Measurements from ENCODE around the gene CPVL. TPM values are rescaled to one million over a fixed set of nuclear protein-coding genes. Genes with fewer than 3 reads are reported as not detected.
A peak's percentile ranks its signal among the peaks of the same experiment; 100 is the strongest.

The CPVL gene
- total RNA-seq, 1 donor from 2014 or later: 0.62 TPM

GRCh38 chr7:29045258-29046086, 100.9 kb downstream of the CPVL start:
- no peak for DNase-seq (ENCODE audit: low read depth)

GRCh38 chr7:29044554-29044953, 101.8 kb downstream of the CPVL start:
- no peak for DNase-seq (ENCODE audit: low read depth)

GRCh38 chr7:29043576-29043975, 102.8 kb downstream of the CPVL start:
- no peak for DNase-seq (ENCODE audit: low read depth)

- peak; percentile 76 for DNase-seq (ENCODE audit: low read depth)
These were observed 103.5 kb downstream of the CPVL start for GRCh38 chr7:29042824-29043231.

GRCh38 chr7:29041991-29042390, 104.3 kb downstream of the CPVL start:
- DNase-seq (ENCODE audit: low read depth): no peak

GRCh38 chr7:29040579-29040925, 105.8 kb downstream of the CPVL start:
- DNase-seq (ENCODE audit: low read depth): no peak

- DNase-seq (ENCODE audit: low read depth): peak; percentile 39
These were observed 106.3 kb downstream of the CPVL start for GRCh38 chr7:29039821-29040578.

- no peak for DNase-seq (ENCODE audit: low read depth)
These were observed 107.9 kb downstream of the CPVL start for GRCh38 chr7:29038463-29038862.

- DNase-seq (ENCODE audit: low read depth): peak; percentile 86
These were observed 111.1 kb downstream of the CPVL start for GRCh38 chr7:29035044-29035740.

GRCh38 chr7:29033584-29033983, 112.8 kb downstream of the CPVL start:
- DNase-seq (ENCODE audit: low read depth): no peak

- no peak for DNase-seq (ENCODE audit: low read depth)
These were observed 114.2 kb downstream of the CPVL start for GRCh38 chr7:29032146-29032545.

- no peak for DNase-seq (ENCODE audit: low read depth)
These were observed 115.5 kb downstream of the CPVL start for GRCh38 chr7:29030781-29031275.

- no peak for DNase-seq (ENCODE audit: low read depth)
These were observed 123.9 kb downstream of the CPVL start for GRCh38 chr7:29022291-29022988.

GRCh38 chr7:29019896-29020295, 126.4 kb downstream of the CPVL start:
- peak; percentile 82 for DNase-seq (ENCODE audit: low read depth)

GRCh38 chr7:29019387-29019786, 127.0 kb downstream of the CPVL start:
- peak; percentile 23 for DNase-seq (ENCODE audit: low read depth)

GRCh38 chr7:29017713-29018112, 128.6 kb downstream of the CPVL start:
- peak; percentile 76 for DNase-seq (ENCODE audit: low read depth)

GRCh38 chr7:29014725-29015124, 131.6 kb downstream of the CPVL start:
- DNase-seq (ENCODE audit: low read depth): no peak

- DNase-seq (ENCODE audit: low read depth): no peak
These were observed 132.4 kb downstream of the CPVL start for GRCh38 chr7:29013931-29014330.

- no peak for DNase-seq (ENCODE audit: low read depth)
These were observed 133.1 kb downstream of the CPVL start for GRCh38 chr7:29013082-29013695.

- no peak for DNase-seq (ENCODE audit: low read depth)
These were observed 136.4 kb downstream of the CPVL start for GRCh38 chr7:29009947-29010346.

GRCh38 chr7:29008590-29008989, 137.7 kb downstream of the CPVL start:
- DNase-seq (ENCODE audit: low read depth): no peak

Data from myocyte (in vitro differentiated cells).